NCI-H1694 treated with DMSO at 0.1 percent for 48 hours (cell line): ENCODE measurements around the gene HOXB6.

Experiments used
- DNase-seq: peaks from one replicate; lab custom pipeline; 2025; lab: John Stamatoyannopoulos, UW

Gene HOXB6

GRCh38 chr17:48609033-48609432, 4.2 kb upstream of the HOXB6 start:
- no peak for DNase-seq

- no peak for DNase-seq
These were observed 3.7 kb upstream of the HOXB6 start for GRCh38 chr17:48608494-48608834.

- DNase-seq = no peak
These were observed 2.3 kb upstream of the HOXB6 start for GRCh38 chr17:48606892-48607614.

- no peak for DNase-seq
These were observed 1.5 kb upstream of the HOXB6 start for GRCh38 chr17:48605991-48606891.

GRCh38 chr17:48605409-48605919, 678 bp upstream of the HOXB6 start:
- DNase-seq = no peak

GRCh38 chr17:48603959-48604769, 622 bp downstream of the HOXB6 start:
- DNase-seq = no peak

- DNase-seq = no peak
These were observed 3.0 kb downstream of the HOXB6 start for GRCh38 chr17:48601539-48602425.

GRCh38 chr17:48601207-48601538, 3.6 kb downstream of the HOXB6 start:
- no peak for DNase-seq

GRCh38 chr17:48600244-48601098, 4.3 kb downstream of the HOXB6 start:
- DNase-seq = no peak

GRCh38 chr17:48599354-48599753, 5.4 kb downstream of the HOXB6 start:
- no peak for DNase-seq

- DNase-seq = no peak
These were observed 6.0 kb downstream of the HOXB6 start for GRCh38 chr17:48598736-48599135.

GRCh38 chr17:48597778-48598631, 6.8 kb downstream of the HOXB6 start:
- no peak for DNase-seq

GRCh38 chr17:48597528-48597777, 7.3 kb downstream of the HOXB6 start:
- no peak for DNase-seq

GRCh38 chr17:48596735-48597527, 7.9 kb downstream of the HOXB6 start:
- DNase-seq = no peak

GRCh38 chr17:48596000-48596734, 8.6 kb downstream of the HOXB6 start:
- DNase-seq = no peak

- DNase-seq = no peak
These were observed 9.3 kb downstream of the HOXB6 start for GRCh38 chr17:48595278-48595999.

- no peak for DNase-seq
These were observed 10.1 kb downstream of the HOXB6 start for GRCh38 chr17:48594538-48595277.
